ENCODE measurements around the gene ZNF644.
"Not testable (repeated sequence)": the region's sequence is repeated elsewhere in the genome, so short reads cannot be mapped to it uniquely, and the experiment has no call there.

ZNF644 gene

GRCh38 chr1:90986953-90987352, 34.9 kb downstream of the ZNF644 start:
- DNase-seq (ENCODE audit: low spot score), result no peak

GRCh38 chr1:90977522-90977921, 44.3 kb downstream of the ZNF644 start:
- no peak for DNase-seq (ENCODE audit: low spot score)

GRCh38 chr1:90973897-90974798, 47.7 kb downstream of the ZNF644 start:
- DNase-seq (ENCODE audit: low spot score), result no peak

- no peak for DNase-seq (ENCODE audit: low spot score)
These were observed 51.6 kb downstream of the ZNF644 start for GRCh38 chr1:90970208-90970607.

- DNase-seq (ENCODE audit: low spot score), result no peak
These were observed 52.6 kb downstream of the ZNF644 start for GRCh38 chr1:90969241-90969640.

- DNase-seq (ENCODE audit: low spot score), result peak; percentile 22
These were observed 57.3 kb downstream of the ZNF644 start for GRCh38 chr1:90964444-90965035.

- no peak for DNase-seq (ENCODE audit: low spot score)
These were observed 58.2 kb downstream of the ZNF644 start for GRCh38 chr1:90963651-90964050.

GRCh38 chr1:90963236-90963635, 58.6 kb downstream of the ZNF644 start:
- DNase-seq (ENCODE audit: low spot score), result no peak

GRCh38 chr1:90959352-90960206, 62.3 kb downstream of the ZNF644 start:
- no peak for DNase-seq (ENCODE audit: low spot score)

GRCh38 chr1:90957497-90957896, 64.3 kb downstream of the ZNF644 start:
- no peak for DNase-seq (ENCODE audit: low spot score)

- no peak for DNase-seq (ENCODE audit: low spot score)
These were observed 66.1 kb downstream of the ZNF644 start for GRCh38 chr1:90955769-90956168.

GRCh38 chr1:90952906-90953305, 68.9 kb downstream of the ZNF644 start:
- no peak for DNase-seq (ENCODE audit: low spot score)

- no peak for DNase-seq (ENCODE audit: low spot score)
These were observed 70.8 kb downstream of the ZNF644 start for GRCh38 chr1:90951009-90951408.

- no peak for DNase-seq (ENCODE audit: low spot score)
These were observed 73.5 kb downstream of the ZNF644 start for GRCh38 chr1:90948301-90948700.

GRCh38 chr1:90946630-90947029, 75.2 kb downstream of the ZNF644 start:
- DNase-seq (ENCODE audit: low spot score), result no peak

GRCh38 chr1:90945287-90945686, 76.5 kb downstream of the ZNF644 start:
- DNase-seq (ENCODE audit: low spot score), result no peak

GRCh38 chr1:90943966-90944365, 77.9 kb downstream of the ZNF644 start:
- no peak for DNase-seq (ENCODE audit: low spot score)

GRCh38 chr1:90940746-90941145, 81.1 kb downstream of the ZNF644 start:
- DNase-seq (ENCODE audit: low spot score), result no peak

- no peak for DNase-seq (ENCODE audit: low spot score)
These were observed 85.1 kb downstream of the ZNF644 start for GRCh38 chr1:90936731-90937130.

- DNase-seq (ENCODE audit: low spot score), result no peak
These were observed 85.8 kb downstream of the ZNF644 start for GRCh38 chr1:90936061-90936460.

GRCh38 chr1:90928231-90928630, 93.6 kb downstream of the ZNF644 start:
- not testable (repeated sequence) for DNase-seq (ENCODE audit: low spot score)

- DNase-seq (ENCODE audit: low spot score), result not testable (repeated sequence)
These were observed 94.2 kb downstream of the ZNF644 start for GRCh38 chr1:90927674-90928073.

- no peak for DNase-seq (ENCODE audit: low spot score)
These were observed 94.9 kb downstream of the ZNF644 start for GRCh38 chr1:90926971-90927370.

Data from CD4-positive, alpha-beta T cell treated with Interleukin-2 at 100 ng/mL for 4 hours (primary cell).